ACC112 (cell line): ENCODE data around the gene SYNJ2.
A peak's percentile ranks its signal among the peaks of the same experiment; 100 is the strongest.

ENCODE experiments used
- H2AFZ ChIP-seq: fragments of 200-600 bp; sonication (generic); one replicate; pipeline ENCODE4 v1.6.0; 2017; ENCODE audit warnings: antibody characterized with exemption, low read length; ENCODE audit not compliant: unreplicated experiment
- H3K27ac ChIP-seq: fragments of 200-600 bp; sonication (generic); 2 replicates; pipeline ENCODE4 v1.5.1; 2014; ENCODE audit warnings: low read depth, mild to moderate bottlenecking, antibody characterized with exemption, low read length, moderate library complexity
- H3K27me3 ChIP-seq: fragments of 200-600 bp; sonication (generic); 2 replicates; pipeline ENCODE4 v1.6.1; 2014; ENCODE audit warnings: mild to moderate bottlenecking, antibody characterized with exemption, low read length, moderate library complexity, mixed read lengths; ENCODE audit not compliant: insufficient read depth
- H3K36me3 ChIP-seq: fragments of 200-600 bp; sonication (generic); 2 replicates; pipeline ENCODE4 v1.6.1; 2016; ENCODE audit warnings: mild to moderate bottlenecking, antibody characterized with exemption, low read length, moderate library complexity, mixed read lengths; ENCODE audit not compliant: insufficient read depth
- H3K4me1 ChIP-seq: fragments of 200-600 bp; sonication (generic); one replicate; pipeline ENCODE4 v1.6.1; 2016; ENCODE audit warnings: low read length, mixed read lengths; ENCODE audit not compliant: insufficient read depth, unreplicated experiment, control insufficient read depth
- H3K4me3 ChIP-seq: fragments of 200-600 bp; sonication (generic); 2 replicates; pipeline ENCODE4 v1.5.1; 2014; ENCODE audit warnings: mild to moderate bottlenecking, low read depth, low read length
- H3K79me2 ChIP-seq: fragments of 200-600 bp; sonication (generic); one replicate; pipeline ENCODE4 v1.6.0; 2016; ENCODE audit warnings: low read length; ENCODE audit not compliant: control insufficient read depth, unreplicated experiment, insufficient read depth

Gene SYNJ2

DNA sequence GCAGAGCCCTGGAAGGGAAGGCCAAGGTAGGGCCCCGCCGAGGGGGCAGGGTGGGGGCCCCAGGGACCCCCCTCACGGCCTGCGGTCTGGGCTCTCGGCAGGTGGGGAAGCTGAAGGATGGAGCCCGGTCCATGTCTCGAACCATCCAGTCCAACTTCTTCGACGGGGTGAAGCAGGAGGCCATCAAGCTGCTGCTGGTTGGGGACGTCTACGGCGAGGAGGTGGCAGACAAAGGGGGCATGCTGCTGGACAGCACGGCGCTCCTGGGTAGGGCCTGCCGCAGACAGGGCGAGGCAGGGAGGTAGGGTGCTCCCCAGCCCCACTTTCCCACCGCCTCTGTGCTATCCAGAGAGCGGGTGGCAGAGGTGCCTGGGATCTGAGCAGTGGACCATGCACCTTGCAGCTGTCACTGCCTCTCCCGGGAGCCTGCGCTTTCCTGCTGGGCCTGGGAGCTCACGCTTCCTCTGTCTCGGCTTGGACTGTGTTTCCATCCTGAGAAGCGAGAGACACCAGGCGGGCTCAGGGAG is 83.1 kb downstream of the SYNJ2 start:
- Histone ChIP-seq H3K36me3 (peaks cover 5% of the 10 kb centered on the region; the same call in 1 of the 2 replicates), H3K27me3 (no peaks in the 10 kb centered on the region), H3K4me3 (no peak overlapping the region), H2AFZ (no peak overlapping the region), H3K79me2 (no peaks in the 10 kb centered on the region), H3K27ac (no peak overlapping the region), H3K4me1 (peaks cover 46% of the 10 kb centered on the region)

DNA sequence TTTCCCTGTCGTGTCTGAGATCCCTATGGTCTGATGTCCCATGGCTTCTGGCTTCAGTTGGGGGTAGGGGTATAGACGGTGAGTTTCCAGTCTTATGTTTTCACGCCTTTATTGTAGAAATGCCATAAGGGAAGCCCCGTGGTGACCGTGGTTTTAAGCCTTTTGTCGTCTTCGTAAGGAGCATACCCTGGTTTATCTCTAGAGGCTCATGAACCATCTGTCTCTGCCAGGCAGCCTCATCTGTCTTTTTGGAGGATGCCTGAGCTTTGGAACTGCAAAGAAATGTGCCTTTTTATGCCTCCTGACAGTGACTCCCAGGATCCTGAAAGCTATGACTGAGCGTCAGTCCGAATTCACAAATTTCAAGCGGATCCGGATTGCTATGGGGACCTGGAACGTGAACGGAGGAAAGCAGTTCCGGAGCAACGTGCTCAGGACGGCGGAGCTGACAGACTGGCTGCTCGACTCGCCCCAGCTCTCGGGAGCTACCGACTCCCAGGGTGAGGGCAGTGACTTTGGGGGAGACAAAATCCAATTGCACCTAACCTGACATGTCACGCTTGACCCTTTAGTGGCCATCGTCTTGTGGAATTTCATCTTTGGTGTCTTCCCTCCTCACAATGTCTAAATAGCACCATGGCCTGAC is 84.6 kb downstream of the SYNJ2 start:
- H3K27ac ChIP-seq: peak overlapping the region; percentile 97; the same call in 1 of the 2 replicates
- no peak overlapping the region for H3K4me3 ChIP-seq
- no peak overlapping the region for H2AFZ ChIP-seq
- peaks cover 2% of the 10 kb centered on the region for H3K79me2 ChIP-seq
- H3K27me3 ChIP-seq: no peaks in the 10 kb centered on the region
- peaks cover 39% of the 10 kb centered on the region for H3K4me1 ChIP-seq
- H3K36me3 ChIP-seq: peaks cover 9% of the 10 kb centered on the region; the same call in 1 of the 2 replicates

DNA sequence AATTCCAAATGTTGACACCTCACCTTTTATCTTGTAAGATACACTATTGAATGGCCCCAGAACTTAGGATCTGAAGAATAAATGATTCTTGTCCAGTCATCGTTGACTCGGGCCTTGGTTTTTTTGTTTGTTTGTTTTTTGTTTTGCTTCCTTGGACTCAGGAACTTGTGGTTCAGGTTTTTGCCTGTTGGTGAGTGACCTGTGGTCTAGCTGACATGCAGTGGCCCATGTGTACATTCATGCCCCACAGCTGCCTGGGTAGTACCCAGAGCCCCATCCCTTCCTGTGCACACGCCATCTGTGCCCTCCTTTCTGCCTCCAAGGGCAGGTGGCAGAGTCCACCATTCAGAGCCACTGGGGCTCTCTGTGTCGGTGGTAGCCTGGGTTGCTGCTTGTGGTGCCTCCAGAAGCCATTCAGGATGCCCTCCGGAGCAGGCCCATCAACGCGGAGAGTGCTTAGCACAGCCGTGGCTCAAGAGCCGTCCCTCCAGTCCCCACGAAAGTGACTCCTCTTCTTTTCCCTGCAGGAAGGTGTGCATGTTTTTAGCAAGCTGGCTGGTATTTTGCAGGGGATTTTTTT is 85.9 kb downstream of the SYNJ2 start:
- Histone ChIP-seq H3K36me3 (peaks cover 8% of the 10 kb centered on the region; the same call in 1 of the 2 replicates), H2AFZ (no peak overlapping the region), H3K4me1 (peaks cover 38% of the 10 kb centered on the region), H3K4me3 (no peak overlapping the region), H3K27me3 (no peaks in the 10 kb centered on the region), H3K79me2 (peaks cover 2% of the 10 kb centered on the region), H3K27ac (peak overlapping the region; percentile 97)

DNA sequence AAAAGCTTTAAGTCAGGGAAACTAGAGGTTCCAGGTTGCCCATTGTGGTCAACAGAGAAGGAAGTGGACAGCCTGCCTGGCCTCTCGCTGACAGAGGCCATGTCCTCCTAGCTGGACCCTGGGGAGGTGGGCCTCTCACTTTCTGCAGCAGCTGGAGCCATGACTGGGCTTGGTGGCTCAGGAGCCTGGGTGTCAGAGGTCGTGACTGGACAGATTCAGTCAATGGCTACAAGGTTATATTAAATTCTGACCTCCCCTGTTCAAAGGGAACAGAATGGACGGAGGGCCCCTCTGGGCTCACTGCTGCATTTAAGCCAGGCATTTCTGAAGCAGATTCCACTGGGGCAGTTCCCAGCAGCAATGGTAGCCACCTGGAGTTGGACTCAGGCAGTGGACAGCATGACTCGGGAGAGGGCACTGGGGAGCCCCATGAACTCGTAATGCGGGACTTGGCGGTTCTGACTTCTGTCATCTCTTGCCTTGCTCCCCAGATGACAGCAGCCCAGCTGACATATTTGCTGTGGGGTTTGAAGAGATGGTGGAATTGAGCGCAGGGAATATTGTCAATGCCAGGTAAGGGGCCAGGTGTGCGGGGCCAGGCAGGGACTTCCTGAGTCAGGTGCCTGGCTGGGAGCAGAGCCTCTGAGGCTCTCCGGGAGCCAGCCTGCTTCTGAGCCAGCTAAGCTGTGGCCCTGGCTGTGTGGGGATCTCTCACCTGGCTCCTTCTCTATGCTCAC is 86.7 kb downstream of the SYNJ2 start:
- Histone ChIP-seq H2AFZ (no peak overlapping the region), H3K36me3 (peaks cover 4% of the 10 kb centered on the region; the same call in 1 of the 2 replicates), H3K4me1 (peaks cover 38% of the 10 kb centered on the region), H3K4me3 (no peak overlapping the region), H3K27me3 (no peaks in the 10 kb centered on the region), H3K27ac (peak overlapping the region; percentile 97), H3K79me2 (peaks cover 2% of the 10 kb centered on the region)

DNA sequence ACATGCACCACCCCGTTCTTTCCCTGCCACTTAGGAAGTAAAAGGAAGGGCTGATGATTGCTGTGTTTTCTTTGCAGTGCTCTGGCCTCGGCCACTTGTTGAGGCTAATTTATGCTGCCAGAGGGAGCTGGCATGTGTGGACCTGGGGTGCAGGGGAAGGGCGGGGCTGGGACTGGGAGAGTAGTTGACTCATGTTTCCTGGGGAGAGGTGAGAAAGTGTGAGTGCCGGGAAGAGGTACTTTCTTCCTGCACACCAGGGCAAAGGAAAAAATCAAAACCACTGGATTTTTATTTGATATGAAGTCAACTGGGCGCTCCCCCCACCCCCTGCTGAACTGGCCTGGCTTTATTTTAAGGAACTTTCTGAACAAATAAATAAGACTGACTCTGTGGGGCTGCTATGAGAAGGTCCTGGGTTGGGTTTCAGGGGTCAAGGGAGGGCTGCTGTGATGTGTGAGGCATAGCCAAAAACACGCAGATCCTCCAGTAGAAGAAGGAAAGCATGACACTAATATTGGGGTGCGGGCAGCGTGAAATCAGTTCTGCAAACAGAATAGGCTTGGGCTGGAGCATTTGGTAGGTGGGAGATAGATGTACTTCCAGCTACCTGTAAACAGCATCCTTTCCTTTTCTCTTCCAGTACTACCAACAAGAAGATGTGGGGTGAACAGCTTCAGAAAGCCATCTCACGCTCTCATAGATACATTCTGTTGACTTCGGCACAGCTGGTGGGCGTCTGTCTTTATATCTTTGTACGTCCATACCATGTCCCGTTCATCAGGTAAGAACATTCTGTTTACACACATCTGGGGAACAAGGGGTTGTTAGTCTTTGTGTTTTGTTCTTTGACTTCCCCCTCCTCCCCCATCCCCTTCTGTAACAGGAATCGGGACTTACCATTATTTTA is 87.5 kb downstream of the SYNJ2 start:
- Histone ChIP-seq H3K4me3 (peak overlapping the region; percentile 17; the same call in 1 of the 2 replicates), H3K4me1 (peaks cover 38% of the 10 kb centered on the region), H3K27ac (peak overlapping the region; percentile 97), H3K36me3 (peaks cover 10% of the 10 kb centered on the region), H2AFZ (no peak overlapping the region), H3K79me2 (peaks cover 2% of the 10 kb centered on the region), H3K27me3 (no peaks in the 10 kb centered on the region)

DNA sequence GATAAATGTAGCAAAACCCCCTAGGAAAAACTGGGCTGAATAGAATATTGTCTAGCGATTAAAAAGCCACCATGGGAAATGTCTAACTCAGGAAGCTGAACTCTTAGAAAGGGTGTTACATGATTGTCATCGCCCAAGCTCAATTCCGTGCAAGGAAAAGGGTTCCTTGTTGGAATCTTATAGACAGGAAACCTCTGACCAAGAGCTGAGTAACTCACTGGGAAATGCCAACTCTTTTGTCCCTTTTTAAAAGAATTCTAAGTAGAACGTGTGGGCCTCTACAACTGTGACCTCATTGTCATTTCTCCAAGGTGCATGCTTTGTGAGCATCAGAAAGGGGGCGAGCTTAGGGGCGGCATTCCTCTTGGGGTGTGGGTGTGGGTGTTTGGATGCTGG is 88.1 kb downstream of the SYNJ2 start:
- Histone ChIP-seq H3K27me3 (no peaks in the 10 kb centered on the region), H3K79me2 (peaks cover 2% of the 10 kb centered on the region), H3K27ac (peak overlapping the region; percentile 97), H3K4me1 (peaks cover 38% of the 10 kb centered on the region), H2AFZ (no peak overlapping the region), H3K36me3 (peaks cover 15% of the 10 kb centered on the region), H3K4me3 (peak overlapping the region; percentile 17; the same call in 1 of the 2 replicates)

DNA sequence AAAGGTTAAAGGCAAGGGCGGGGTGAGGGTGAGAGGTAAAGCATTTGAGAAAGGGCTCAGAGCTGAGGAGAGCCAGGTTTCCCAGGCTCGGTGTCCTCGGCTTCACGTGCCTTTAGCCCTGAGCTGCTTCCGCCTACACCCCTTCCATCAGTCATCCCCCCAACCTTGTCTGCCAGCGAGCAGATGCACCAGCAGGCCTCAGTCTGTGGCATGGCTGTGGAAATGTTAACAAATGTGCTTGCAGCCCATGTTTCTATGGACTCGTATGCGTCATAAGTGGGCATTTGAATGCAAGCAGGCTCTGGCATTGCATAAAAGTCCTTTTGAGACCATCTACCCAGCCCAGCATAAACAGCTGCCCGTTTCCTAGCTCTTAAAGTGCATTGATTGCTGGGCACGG is 88.8 kb downstream of the SYNJ2 start:
- Histone ChIP-seq H3K36me3 (peaks cover 15% of the 10 kb centered on the region), H3K79me2 (peaks cover 2% of the 10 kb centered on the region), H3K27me3 (no peaks in the 10 kb centered on the region), H3K4me1 (peaks cover 38% of the 10 kb centered on the region), H2AFZ (no peak overlapping the region), H3K27ac (peak overlapping the region; percentile 97), H3K4me3 (0 out of 2 replicates have a peak overlapping the region, but pooled peaks have one; percentile 2)

DNA sequence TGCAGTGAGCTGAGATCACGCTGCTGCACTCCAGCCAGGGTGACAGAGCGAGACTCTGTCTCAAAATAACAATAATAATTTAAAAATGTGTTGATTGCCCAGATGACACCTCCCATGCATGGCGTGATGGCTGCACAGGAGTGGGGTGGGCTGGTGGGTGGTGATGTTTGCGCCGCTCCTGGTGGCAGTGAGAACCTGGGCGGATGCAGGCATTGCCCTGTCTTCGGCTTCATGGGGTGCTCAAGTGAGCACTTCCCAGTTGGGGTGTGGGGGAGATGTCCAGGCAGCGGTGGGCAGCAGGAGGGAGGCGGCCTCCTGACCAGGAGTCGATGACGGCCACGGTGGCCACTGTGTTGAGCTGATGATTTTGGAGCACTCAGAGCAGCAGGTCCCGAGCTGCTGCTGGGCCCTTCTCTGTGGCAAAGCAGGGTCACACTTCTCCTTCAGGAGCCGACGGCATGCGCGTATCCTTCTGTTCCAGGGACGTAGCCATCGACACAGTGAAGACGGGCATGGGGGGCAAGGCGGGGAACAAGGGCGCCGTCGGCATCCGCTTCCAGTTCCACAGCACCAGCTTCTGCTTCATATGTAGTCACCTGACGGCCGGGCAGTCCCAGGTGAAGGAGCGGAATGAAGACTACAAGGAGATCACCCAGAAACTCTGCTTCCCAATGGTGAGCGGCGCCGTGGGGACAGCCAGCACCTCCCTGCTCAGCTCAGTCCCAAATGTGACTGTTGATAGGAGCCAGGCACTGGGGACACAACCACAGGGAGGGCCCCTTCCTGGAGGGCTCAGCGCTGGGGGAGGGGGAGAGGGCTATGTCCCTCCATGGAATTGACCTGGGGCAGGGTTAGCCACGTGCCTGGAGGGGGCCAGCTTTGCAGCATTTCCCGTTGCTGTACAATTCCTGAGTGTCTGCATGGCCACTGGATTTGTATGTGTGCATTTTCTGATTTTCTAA is 89.7 kb downstream of the SYNJ2 start:
- H3K27me3 ChIP-seq: no peaks in the 10 kb centered on the region
- peaks cover 38% of the 10 kb centered on the region for H3K4me1 ChIP-seq
- H2AFZ ChIP-seq: no peak overlapping the region
- H3K4me3 ChIP-seq: no peak overlapping the region
- peaks cover 16% of the 10 kb centered on the region for H3K36me3 ChIP-seq
- H3K27ac ChIP-seq: peak overlapping the region; percentile 51
- peaks cover 2% of the 10 kb centered on the region for H3K79me2 ChIP-seq

DNA sequence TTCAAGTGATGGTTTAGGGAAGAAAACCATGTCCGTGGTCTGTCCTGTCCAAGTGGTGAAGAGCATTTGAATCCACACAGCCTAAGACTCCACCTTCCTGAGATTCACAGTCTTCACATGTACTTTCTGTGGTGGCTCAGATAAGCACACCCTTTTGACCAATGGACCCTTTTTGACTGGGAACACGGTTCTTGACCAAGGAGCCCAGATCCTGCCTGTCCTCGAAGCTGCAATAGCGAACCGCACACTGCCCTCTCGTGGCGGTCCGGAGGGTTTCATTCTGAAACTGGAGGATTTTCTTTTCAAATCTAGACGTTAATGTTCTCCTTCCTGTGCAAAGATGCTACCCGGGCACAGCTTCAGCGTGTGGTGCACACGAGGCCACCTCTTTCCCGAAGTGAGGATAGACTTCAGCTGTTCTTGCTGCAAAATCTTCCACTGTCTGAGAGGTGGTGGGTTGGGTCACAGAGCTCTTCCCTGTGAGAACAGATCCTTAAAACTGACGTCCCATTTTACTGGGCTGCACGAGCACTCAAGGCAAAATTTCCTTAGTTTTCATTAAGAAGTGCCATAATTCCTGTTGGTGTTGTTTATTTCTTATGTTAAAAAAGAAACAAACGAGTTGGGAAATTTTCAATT is 90.5 kb downstream of the SYNJ2 start:
- Histone ChIP-seq H3K4me1 (peaks cover 38% of the 10 kb centered on the region), H3K36me3 (peaks cover 20% of the 10 kb centered on the region), H3K27me3 (no peaks in the 10 kb centered on the region), H2AFZ (no peak overlapping the region), H3K27ac (peak overlapping the region; percentile 51), H3K4me3 (no peak overlapping the region), H3K79me2 (peaks cover 2% of the 10 kb centered on the region)
